ENCODE results near the gene FAM200B. TPM values are rescaled to one million over a fixed set of nuclear protein-coding genes. Genes with fewer than 3 reads are reported as not detected.

The FAM200B gene
- total RNA-seq, 1 donor from 2014 or later, result 34.9 TPM

DNA sequence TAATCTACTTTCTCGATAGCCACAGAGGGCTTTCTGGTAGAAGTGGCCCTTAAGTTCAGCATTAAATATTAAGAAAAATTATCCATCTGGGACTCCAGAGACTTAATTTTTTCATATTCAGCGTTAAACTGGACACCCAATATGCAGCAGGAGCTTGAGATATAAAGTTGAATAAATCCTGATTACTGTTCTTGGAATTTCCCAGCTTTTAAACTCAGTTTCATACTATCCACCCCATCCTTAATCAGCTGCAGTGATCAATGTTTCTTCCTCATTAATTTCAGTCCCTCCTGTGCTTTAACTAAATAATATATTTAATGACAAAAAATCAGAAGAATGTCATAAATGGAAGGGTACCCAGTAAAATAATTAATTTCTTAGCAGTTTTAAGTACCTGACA is 22.8 kb upstream of the FAM200B start:
- no peak overlapping the region for H3K4me3 ChIP-seq
- H3K4me1 ChIP-seq, result peaks cover 0 to 17% of the 10 kb centered on the region in 2 donors
- DNase-seq (ENCODE audit: low spot score in 2 of 2), result no peak
- no peak overlapping the region for H3K27ac ChIP-seq
- TF ChIP-seq, protein P1, sequence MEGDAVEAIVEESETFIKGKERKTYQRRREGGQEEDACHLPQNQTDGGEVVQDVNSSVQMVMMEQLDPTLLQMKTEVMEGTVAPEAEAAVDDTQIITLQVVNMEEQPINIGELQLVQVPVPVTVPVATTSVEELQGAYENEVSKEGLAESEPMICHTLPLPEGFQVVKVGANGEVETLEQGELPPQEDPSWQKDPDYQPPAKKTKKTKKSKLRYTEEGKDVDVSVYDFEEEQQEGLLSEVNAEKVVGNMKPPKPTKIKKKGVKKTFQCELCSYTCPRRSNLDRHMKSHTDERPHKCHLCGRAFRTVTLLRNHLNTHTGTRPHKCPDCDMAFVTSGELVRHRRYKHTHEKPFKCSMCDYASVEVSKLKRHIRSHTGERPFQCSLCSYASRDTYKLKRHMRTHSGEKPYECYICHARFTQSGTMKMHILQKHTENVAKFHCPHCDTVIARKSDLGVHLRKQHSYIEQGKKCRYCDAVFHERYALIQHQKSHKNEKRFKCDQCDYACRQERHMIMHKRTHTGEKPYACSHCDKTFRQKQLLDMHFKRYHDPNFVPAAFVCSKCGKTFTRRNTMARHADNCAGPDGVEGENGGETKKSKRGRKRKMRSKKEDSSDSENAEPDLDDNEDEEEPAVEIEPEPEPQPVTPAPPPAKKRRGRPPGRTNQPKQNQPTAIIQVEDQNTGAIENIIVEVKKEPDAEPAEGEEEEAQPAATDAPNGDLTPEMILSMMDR (IDR thresholded peaks at IDR 0.05), result no peak
- H3K36me3 ChIP-seq, result no peaks in the 10 kb centered on the region
- intact Hi-C loops (cut with DNase I), result loop anchor here (5.0 to 10.0 kb wide), 3 partner anchors 426 to 1311 kb away; partner anchors contain the start of gene TAPT1
- H3K9me3 ChIP-seq, result no peaks in the 10 kb centered on the region
- H3K27me3 ChIP-seq, result no peaks in the 10 kb centered on the region

DNA sequence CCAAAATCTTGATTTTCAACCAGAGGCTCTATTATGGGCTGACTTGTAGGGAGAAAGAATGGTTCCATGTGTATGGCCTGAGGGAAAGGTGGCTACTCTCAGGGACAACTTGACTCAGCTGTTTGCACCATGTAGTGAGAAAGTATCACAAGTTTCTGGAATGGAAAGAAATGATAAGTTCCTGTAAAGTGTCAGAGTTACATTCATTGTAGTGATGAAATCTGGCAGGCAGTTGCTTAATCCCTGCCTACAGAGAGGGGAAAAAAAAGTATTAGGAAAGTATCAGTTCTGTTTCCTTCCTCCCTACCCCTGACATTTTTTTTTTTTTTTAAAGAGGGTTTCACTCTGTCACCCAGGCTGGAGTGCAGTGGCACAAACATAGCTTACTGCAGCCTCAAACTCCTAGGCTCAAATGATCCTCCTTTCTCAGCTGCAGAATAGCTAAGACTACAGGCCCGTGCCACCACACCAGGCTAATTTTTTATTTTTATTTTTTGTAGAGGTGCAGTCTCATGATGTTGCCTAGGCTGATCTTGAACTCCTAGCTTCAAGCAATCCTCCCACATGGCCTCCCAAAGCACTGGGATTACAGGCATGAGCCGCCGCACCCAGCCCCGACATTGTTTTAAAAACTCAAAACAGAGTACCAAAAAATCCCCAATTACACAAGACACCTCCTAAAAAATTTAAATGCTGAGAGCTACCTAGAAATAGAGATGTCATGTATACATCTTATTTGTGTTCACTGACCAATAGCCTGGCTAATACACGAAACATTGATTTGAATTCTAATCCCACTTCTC is 21.7 kb upstream of the FAM200B start:
- H3K27ac ChIP-seq, result no peak overlapping the region
- intact Hi-C loops (cut with DNase I), result loop anchor here (5.0 to 10.0 kb wide), 3 partner anchors 428 to 1313 kb away; partner anchors contain the start of gene TAPT1

DNA sequence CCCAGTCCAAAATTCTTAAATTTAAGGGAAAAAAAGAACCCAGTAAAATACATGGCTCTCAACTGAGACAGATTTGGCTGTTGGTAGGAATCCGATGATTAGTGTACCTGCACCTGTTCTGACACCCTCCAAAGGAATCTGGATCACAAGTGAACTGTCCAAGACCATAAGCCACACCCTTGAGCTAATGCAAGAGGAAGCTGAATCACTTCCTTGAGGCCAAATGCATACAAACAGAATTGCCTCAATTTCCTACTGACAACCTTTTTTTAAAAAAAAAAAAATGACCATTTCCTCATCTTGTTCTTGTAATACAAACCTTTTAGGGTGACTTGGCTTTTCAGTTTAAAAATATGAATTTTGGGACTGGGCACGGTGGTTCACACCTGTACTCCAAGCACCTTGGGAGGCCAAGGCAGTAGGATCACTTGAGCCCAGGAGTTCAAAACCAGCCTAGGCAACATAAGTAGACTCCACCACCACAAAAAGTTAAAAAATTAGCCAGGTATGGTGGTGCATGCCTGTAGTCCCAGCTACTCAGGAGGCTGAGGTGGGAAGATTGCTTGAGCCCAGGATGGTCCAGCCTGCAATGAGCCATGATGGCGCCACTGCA is 15.8 kb upstream of the FAM200B start:
- TF ChIP-seq, protein P1 (IDR thresholded peaks at IDR 0.05), result no peak
- H3K27me3 ChIP-seq, result no peaks in the 10 kb centered on the region
- H3K36me3 ChIP-seq, result no peaks in the 10 kb centered on the region

More for the DNA sequence above, 21.7 kb upstream of the FAM200B start:
- Histone ChIP-seq H3K4me1 (peaks cover 0 to 17% of the 10 kb centered on the region in 2 donors), H3K27me3 (no peaks in the 10 kb centered on the region), H3K9me3 (no peaks in the 10 kb centered on the region), H3K36me3 (no peaks in the 10 kb centered on the region), H3K4me3 (no peak overlapping the region)
- TF ChIP-seq, protein P1 (IDR thresholded peaks at IDR 0.05), result no peak
- DNase-seq (ENCODE audit: low spot score in 2 of 2), result no peak

DNA sequence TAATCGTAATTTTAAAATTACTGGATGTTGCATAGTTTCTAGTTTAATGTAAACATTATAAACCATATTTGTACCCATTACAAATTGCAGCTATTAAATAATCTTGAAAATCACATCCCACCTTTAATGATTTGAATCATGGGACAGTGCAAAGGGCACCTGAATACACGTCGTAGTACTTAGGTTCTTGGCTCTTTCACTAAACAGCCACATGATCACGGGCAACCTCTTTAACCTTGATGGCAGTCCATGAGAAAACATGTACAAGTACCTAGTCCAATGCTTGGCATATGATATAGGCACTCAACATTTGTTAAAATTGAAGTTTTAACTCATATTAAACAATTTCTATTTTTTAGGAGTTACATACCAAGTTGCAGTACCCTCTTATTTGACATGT is 14.6 kb upstream of the FAM200B start:
- no peaks in the 10 kb centered on the region for H3K36me3 ChIP-seq
- DNase-seq (ENCODE audit: low spot score in 2 of 2), result no peak
- no peak overlapping the region for H3K4me3 ChIP-seq
- H3K4me1 ChIP-seq, result peaks cover 0 to 2% of the 10 kb centered on the region in 2 donors
- no peaks in the 10 kb centered on the region for H3K9me3 ChIP-seq
- no peaks in the 10 kb centered on the region for H3K27me3 ChIP-seq
- intact Hi-C loops (cut with DNase I), result no loop called here
- TF ChIP-seq, protein P1 (IDR thresholded peaks at IDR 0.05), result no peak
- no peak overlapping the region for H3K27ac ChIP-seq

More for the DNA sequence above, 15.8 kb upstream of the FAM200B start:
- Histone ChIP-seq H3K9me3 (no peaks in the 10 kb centered on the region), H3K4me3 (no peak overlapping the region), H3K27ac (no peak overlapping the region), H3K4me1 (peaks cover 0 to 2% of the 10 kb centered on the region in 2 donors)
- intact Hi-C loops (cut with DNase I), result no loop called here
- DNase-seq (ENCODE audit: low spot score in 2 of 2), result no peak

DNA sequence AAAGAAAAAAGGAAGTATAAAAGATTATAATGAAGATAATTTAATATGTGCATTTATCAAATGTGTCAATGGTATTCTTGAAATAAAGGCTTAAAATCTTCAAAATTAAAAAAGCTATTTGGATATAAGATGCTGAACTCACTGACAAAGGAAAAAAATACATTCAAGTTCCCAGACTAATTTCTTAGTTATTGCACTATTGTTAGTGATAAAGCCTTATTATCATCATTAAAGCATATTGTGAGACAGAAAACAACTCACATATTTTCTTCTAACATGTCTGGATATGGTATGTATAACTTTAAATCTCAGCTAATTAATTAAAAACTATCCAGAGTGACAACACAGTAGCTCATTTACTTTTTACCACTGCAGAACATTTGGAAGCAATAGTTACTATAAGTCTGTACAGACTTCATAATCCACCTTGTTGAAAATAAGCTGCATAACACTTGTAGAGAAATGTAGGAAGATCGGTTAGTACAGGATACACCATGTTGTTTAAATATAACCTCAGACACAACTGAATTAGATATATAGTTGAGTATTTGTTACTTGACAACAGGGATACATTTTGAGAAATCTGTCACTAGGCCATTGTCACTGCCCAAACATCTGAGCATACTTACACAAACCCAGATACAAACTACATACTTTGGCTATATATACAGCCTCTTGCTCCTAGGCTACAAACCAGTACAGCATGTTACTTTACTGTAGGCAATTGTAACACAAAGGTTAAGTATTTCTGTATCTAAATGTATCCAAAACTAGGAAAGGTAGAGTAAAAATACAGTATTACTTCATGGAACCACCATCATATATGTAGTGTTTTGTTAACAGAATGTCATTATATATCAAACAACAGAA is 12.8 kb upstream of the FAM200B start:
- H3K27ac ChIP-seq, result no peak overlapping the region
- H3K27me3 ChIP-seq, result no peaks in the 10 kb centered on the region
- H3K9me3 ChIP-seq, result no peaks in the 10 kb centered on the region
- H3K4me3 ChIP-seq, result no peak overlapping the region
- no peak for DNase-seq (ENCODE audit: low spot score in 2 of 2)
- TF ChIP-seq, protein P1 (IDR thresholded peaks at IDR 0.05), result no peak
- intact Hi-C loops (cut with DNase I), result no loop called here
- no peaks in the 10 kb centered on the region for H3K36me3 ChIP-seq
- peaks cover 0 to 2% of the 10 kb centered on the region in 2 donors for H3K4me1 ChIP-seq

Measured in ascending aorta (tissue), 2 donors.